Mesothelial cell of epicardium (in vitro differentiated cells): ENCODE data around the gene DNAJB1. TPM values are rescaled to one million over a fixed set of nuclear protein-coding genes. Genes with fewer than 3 reads are reported as not detected.
"Not testable (repeated sequence)": the region's sequence is repeated elsewhere in the genome, so short reads cannot be mapped to it uniquely, and the experiment has no call there.

Experiments used
- DNase-seq, 2 experiments: peaks; one replicate each; pipeline ENCODE4 v3.0.0; 2021; ENCODE audit warnings: low spot score in 2 of 2; ENCODE audit not compliant: unreplicated experiment in 2 of 2
- H3K27ac Mint-ChIP-seq: 2 replicates; pipeline ENCODE4 v1.8.0; 2021; ENCODE audit warnings: mixed read lengths
- H3K27me3 Mint-ChIP-seq: 2 replicates; pipeline ENCODE4 v1.8.0; 2021; ENCODE audit warnings: low read depth, mixed read lengths
- H3K36me3 Mint-ChIP-seq: 2 replicates; pipeline ENCODE4 v1.8.0; 2021; ENCODE audit warnings: mixed read lengths
- H3K4me1 Mint-ChIP-seq: 2 replicates; pipeline ENCODE4 v1.8.0; 2021; ENCODE audit warnings: mixed read lengths
- H3K4me3 Mint-ChIP-seq: 2 replicates; pipeline ENCODE4 v1.8.0; 2021; ENCODE audit warnings: mild to moderate bottlenecking, moderate library complexity, mixed read lengths
- H3K9me3 Mint-ChIP-seq: 2 replicates; pipeline ENCODE4 v1.8.0; 2021; ENCODE audit warnings: mixed read lengths
- total RNA-seq: library from RNA; stranded (reverse); gene quantifications from 3 replicates; pipeline ENCODE4 v1.2.1, GENCODE V29; 2021
- TF ChIP-seq, protein P1 (sequence below): fragments of 200-600 bp; sonication (generic); IDR thresholded peaks from one replicate; pipeline ENCODE4 v1.5.0; 2021; ENCODE audit warnings: antibody characterized with exemption; ENCODE audit not compliant: unreplicated experiment

The DNAJB1 gene
- total RNA-seq, 1 donor from 2014 or later = 106 TPM

DNA sequence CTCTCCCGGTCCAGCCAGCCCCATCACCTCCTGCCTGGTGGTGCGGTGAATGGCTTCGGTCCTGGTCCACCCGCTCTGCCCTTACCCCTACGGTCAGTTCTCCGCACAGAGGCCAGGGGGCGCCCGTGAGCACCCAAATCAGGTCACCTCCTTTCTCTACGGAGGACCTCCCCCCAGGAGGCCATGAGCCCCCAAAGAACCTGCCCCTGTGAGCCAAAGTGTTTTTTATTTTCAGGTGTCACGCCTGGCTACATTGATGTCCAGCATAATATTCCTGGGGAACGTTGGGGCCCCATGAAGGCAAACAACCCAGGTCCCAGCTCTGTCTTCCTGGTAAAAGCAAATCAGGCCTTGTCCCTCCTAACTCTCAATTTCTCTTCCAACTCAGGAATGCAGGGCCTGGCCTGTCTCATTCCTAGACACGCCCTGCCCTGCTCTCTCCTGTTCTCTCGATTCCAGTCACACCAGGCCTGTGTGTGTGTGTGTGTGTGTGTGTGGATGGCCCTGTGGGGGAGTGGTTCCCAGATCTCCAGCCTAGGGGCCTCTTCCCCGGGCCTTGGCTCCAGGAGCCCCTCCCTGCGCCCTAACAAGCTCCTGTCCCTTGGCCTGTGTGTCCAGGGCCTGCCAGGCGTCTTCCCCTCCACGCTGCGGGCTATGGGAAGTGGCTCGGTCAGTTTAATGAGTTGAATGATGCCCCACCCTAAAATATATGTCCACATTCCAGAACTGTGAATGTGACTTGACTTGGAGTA lies 12.5 kb downstream of the DNAJB1 start:
- Mint-ChIP-seq H3K4me1 (peaks cover 50% of the 10 kb centered on the region), H3K36me3 (no peaks in the 10 kb centered on the region), H3K27me3 (no peaks in the 10 kb centered on the region), H3K4me3 (peak overlapping the region; percentile 33), H3K9me3 (no peaks in the 10 kb centered on the region), H3K27ac (peak overlapping the region; percentile 99)
- peak; percentile 54 to 81 for DNase-seq
- TF ChIP-seq, protein P1, sequence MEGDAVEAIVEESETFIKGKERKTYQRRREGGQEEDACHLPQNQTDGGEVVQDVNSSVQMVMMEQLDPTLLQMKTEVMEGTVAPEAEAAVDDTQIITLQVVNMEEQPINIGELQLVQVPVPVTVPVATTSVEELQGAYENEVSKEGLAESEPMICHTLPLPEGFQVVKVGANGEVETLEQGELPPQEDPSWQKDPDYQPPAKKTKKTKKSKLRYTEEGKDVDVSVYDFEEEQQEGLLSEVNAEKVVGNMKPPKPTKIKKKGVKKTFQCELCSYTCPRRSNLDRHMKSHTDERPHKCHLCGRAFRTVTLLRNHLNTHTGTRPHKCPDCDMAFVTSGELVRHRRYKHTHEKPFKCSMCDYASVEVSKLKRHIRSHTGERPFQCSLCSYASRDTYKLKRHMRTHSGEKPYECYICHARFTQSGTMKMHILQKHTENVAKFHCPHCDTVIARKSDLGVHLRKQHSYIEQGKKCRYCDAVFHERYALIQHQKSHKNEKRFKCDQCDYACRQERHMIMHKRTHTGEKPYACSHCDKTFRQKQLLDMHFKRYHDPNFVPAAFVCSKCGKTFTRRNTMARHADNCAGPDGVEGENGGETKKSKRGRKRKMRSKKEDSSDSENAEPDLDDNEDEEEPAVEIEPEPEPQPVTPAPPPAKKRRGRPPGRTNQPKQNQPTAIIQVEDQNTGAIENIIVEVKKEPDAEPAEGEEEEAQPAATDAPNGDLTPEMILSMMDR = peak; percentile 70

DNA sequence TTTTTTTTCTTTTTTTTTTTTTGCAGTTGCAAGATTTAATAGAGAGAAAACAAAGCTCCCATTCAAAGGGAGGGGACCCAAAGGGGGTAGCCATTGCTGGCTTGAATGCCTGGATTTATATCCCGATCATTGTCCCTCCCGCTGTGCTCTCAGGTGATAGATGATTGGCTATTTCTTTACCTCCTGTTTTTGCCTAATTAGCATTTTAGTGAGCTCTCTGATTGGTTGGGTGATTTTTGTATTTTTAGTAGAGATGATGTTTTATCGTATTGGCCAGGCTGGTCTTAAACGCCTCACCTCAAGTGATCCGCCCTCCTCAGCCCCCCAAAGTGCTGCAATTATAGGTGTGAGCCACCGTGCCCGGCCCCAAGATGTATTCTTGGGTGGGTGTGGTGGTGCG lies 13.6 kb downstream of the DNAJB1 start:
- H3K27ac Mint-ChIP-seq = peak overlapping the region; percentile 32
- H3K9me3 Mint-ChIP-seq, H3K4me3 Mint-ChIP-seq, H3K36me3 Mint-ChIP-seq, H3K27me3 Mint-ChIP-seq, DNase-seq: not testable (repeated sequence)
- peaks cover 44% of the 10 kb centered on the region for H3K4me1 Mint-ChIP-seq

DNA sequence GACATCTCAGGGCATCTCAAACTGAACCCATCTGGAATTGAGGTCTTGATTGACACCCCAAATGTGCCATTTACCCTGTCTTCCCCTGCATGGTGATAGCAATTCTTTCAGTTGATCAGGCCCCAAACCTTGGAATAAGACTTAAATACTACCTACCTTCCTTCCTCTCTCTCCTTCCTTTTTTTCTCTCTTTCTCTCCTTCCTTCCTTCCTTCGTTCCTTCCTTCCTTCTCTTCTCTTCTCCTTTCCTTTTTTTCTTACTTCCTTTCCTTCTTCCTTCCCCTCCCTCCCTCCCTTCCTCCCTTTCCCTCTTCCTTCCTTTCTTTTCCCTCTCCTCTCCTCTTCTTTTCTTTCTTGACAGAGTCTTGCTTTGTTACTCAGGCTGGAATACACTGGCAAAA lies 14.9 kb downstream of the DNAJB1 start:
- no peak overlapping the region for H3K4me3 Mint-ChIP-seq
- peaks cover 36% of the 10 kb centered on the region for H3K4me1 Mint-ChIP-seq
- peak overlapping the region; percentile 77 for H3K27ac Mint-ChIP-seq
- H3K9me3 Mint-ChIP-seq = no peaks in the 10 kb centered on the region
- no peaks in the 10 kb centered on the region for H3K27me3 Mint-ChIP-seq
- TF ChIP-seq, protein P1 = no peak
- H3K36me3 Mint-ChIP-seq = no peaks in the 10 kb centered on the region
- DNase-seq = no peak

DNA sequence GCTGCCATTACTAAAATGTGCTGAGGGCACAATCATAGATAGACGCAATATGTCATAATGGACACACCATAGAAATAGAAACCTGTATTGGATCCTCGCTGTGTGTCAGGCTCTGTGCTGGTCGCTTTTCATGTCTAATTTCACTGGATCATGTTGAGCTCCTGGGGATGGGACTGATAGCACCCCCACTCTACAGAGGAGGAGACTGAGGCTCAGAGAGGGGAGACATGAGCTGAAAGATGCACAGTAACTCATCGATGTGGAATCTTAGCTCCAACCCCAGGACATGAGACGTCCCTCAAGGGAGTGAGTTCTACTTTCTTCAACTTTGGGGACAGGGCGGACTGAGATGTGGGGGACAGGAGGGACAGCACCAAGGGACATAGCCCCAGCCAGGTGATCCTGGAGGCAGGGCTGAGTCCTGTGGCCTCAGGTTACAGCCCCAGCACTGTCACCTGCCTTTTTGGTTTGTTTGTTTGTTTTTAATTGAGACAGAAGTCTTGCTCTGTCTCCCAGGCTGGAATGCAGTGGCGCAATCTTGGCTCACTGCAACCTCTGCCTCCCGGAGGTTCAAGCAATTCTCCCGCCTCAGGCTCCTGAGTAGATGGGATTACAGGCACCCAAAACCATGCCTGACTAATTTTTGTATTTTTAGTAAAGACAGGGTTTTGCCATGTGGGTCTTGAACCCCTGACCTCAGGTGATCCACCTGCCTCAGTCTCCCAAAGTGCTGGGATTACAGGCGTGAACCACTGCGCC lies 15.7 kb downstream of the DNAJB1 start:
- Mint-ChIP-seq H3K4me3 (no peak overlapping the region), H3K27ac (peak overlapping the region; percentile 73), H3K27me3 (no peaks in the 10 kb centered on the region), H3K36me3 (no peaks in the 10 kb centered on the region), H3K4me1 (peaks cover 30% of the 10 kb centered on the region), H3K9me3 (no peaks in the 10 kb centered on the region)
- DNase-seq = no peak
- TF ChIP-seq, protein P1 = no peak

DNA sequence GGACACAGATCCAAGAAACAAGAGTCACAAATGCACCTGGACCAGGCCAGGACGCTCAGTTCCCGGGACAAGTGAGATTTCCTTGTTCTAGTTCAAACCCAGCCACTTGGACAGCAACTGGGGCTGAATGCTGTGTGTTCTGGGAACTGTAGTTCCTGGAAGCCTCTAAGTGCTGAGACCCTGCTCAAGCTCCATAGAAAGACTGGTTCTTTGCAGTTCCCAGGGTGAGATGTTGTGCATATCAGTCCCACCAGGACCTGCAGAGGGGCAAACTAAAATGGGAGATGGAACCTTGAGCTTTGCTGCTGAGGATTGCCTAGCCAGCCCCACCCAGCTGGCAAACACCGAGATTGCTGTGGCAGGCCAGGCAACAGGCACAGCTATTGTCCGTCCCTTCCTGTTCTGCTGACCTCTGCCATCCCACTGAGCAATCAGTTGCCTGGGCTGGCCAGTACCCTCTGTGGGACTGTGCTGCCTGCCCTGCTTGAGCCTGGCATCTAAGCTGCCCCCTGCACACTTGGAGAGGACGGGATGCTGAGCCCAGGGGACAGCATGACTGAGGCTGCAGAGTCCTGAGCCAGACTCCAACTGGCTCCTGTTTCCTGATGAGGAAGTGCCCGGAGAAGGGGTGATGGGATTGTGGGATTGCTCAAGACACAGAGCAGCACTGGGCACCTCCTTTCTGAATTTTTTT lies 20.8 kb downstream of the DNAJB1 start:
- DNase-seq = no peak

More for the DNA sequence above, 20.8 kb downstream of the DNAJB1 start:
- TF ChIP-seq, protein P1 = no peak
- Mint-ChIP-seq H3K4me1 (peaks cover 25% of the 10 kb centered on the region), H3K9me3 (no peaks in the 10 kb centered on the region), H3K27ac (peak overlapping the region; percentile 93), H3K36me3 (peaks cover 9% of the 10 kb centered on the region), H3K27me3 (no peaks in the 10 kb centered on the region), H3K4me3 (peak overlapping the region; percentile 84)
